ENCODE results near the gene MYO1D.

GRCh38 chr17:32752934-32753333, 124.0 kb downstream of the MYO1D start:
- TF ChIP-seq EZH2 (IDR thresholded peaks at IDR 0.05; ENCODE audit: low read depth): no peak
- TF ChIP-seq, protein P1, sequence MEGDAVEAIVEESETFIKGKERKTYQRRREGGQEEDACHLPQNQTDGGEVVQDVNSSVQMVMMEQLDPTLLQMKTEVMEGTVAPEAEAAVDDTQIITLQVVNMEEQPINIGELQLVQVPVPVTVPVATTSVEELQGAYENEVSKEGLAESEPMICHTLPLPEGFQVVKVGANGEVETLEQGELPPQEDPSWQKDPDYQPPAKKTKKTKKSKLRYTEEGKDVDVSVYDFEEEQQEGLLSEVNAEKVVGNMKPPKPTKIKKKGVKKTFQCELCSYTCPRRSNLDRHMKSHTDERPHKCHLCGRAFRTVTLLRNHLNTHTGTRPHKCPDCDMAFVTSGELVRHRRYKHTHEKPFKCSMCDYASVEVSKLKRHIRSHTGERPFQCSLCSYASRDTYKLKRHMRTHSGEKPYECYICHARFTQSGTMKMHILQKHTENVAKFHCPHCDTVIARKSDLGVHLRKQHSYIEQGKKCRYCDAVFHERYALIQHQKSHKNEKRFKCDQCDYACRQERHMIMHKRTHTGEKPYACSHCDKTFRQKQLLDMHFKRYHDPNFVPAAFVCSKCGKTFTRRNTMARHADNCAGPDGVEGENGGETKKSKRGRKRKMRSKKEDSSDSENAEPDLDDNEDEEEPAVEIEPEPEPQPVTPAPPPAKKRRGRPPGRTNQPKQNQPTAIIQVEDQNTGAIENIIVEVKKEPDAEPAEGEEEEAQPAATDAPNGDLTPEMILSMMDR (conservative IDR thresholded peaks at IDR 0.05): no peak
